Endothelial cell of umbilical vein (primary cell): ENCODE results near the gene OSBPL1A. TPM values are rescaled to one million over a fixed set of nuclear protein-coding genes. Genes with fewer than 3 reads are reported as not detected.

ENCODE experiments used
- BruUV-seq: library from RNA; stranded (reverse); fragments of 400-500 nt; replicated peaks from 2 replicates; lab custom pipeline; 2021; lab: Mats Ljungman, UMichigan
- CTCF ChIA-PET: fragments of 300-600, 350-600 bp; sonication (Branson Sonifier 250); formaldehyde crosslinking; loops from one replicate; lab custom pipeline; 2021; ENCODE audit warnings: antibody characterized with exemption, inconsistent platforms; lab: Charles Lee
- POLR2A ChIA-PET: fragments of 300-600, 350-600 bp; sonication (Branson Sonifier 250); formaldehyde crosslinking; loops from one replicate; lab custom pipeline; 2021; ENCODE audit warnings: antibody characterized with exemption, inconsistent platforms; lab: Charles Lee
- DNase-seq: peaks from one replicate; pipeline ENCODE4 v3.0.0-alpha.2; 2011; ENCODE audit warnings: low read depth, low spot score
- FAIRE-seq: peaks from 2 replicates; lab custom pipeline; 2011; peaks lifted over from hg19 to GRCh38; lab: Jason Lieb, UNC
- H2AFZ ChIP-seq: 2 replicates; pipeline ENCODE4 v1.6.0; 2012; ENCODE audit warnings: low read depth, low read length, control low read depth, inconsistent platforms
- H3K27ac ChIP-seq: 2 replicates; pipeline ENCODE4 v1.5.1; 2011; ENCODE audit warnings: low read depth, mild to moderate bottlenecking, control low read depth, low read length, moderate library complexity; ENCODE audit not compliant: insufficient read depth
- H3K27me3 ChIP-seq, 2 experiments: 2 replicates each; pipeline versions ENCODE4 v1.6.0 to v1.6.1; 2011; ENCODE audit warnings: low read length in 2 of 2, mixed read lengths in 1 of 2; ENCODE audit not compliant: control insufficient read depth in 2 of 2, insufficient read depth in 2 of 2
- H3K36me3 ChIP-seq, 2 experiments: 2 replicates in 1 of 2; 3 replicates in 1 of 2; pipeline ENCODE4 v1.5.1; 2011; ENCODE audit warnings: low read length in 2 of 2, mild to moderate bottlenecking in 1 of 2, moderate library complexity in 1 of 2; ENCODE audit not compliant: control insufficient read depth in 2 of 2, insufficient read depth in 2 of 2; ENCODE audit errors: extremely low read depth in 1 of 2
- H3K4me1 ChIP-seq: 3 replicates; pipeline ENCODE4 v1.5.1; 2011; ENCODE audit warnings: mild to moderate bottlenecking, low read length; ENCODE audit not compliant: control insufficient read depth, insufficient read depth; ENCODE audit errors: extremely low read depth
- H3K4me2 ChIP-seq: 2 replicates; pipeline ENCODE4 v1.6.1; 2011; ENCODE audit warnings: low read length, control low read depth, mixed read lengths; ENCODE audit not compliant: insufficient read depth
- H3K4me3 ChIP-seq, 3 experiments: fragments of 200-600 bp in 1 of 3; sonication (generic), shearing (Covaris generic) in 1 of 3; replicated peaks in 1 of 3; 2 replicates each; pipeline ENCODE4 v1.5.1; 2011 to 2016; ENCODE audit warnings: control low read depth in 3 of 3, low read length in 3 of 3, mild to moderate bottlenecking in 2 of 3, inconsistent platforms in 1 of 3, low read depth in 1 of 3, moderate library complexity in 1 of 3; ENCODE audit not compliant: insufficient read depth in 1 of 3
- H3K79me2 ChIP-seq: 2 replicates; pipeline ENCODE4 v1.6.0; 2012; ENCODE audit warnings: low read length, inconsistent platforms; ENCODE audit not compliant: control insufficient read depth, insufficient read depth
- H3K9ac ChIP-seq: replicated peaks from 2 replicates; pipeline ENCODE3; 2011; ENCODE audit warnings: low read length, control low read depth; ENCODE audit not compliant: insufficient read depth; ENCODE audit errors: extremely low read depth
- H3K9me1 ChIP-seq: replicated peaks from 3 replicates; pipeline ENCODE4 v1.6.0; 2011; ENCODE audit warnings: mild to moderate bottlenecking, low read length; ENCODE audit not compliant: control insufficient read depth, insufficient read depth; ENCODE audit errors: extremely low read depth
- H3K9me3 ChIP-seq: replicated peaks from 2 replicates; pipeline ENCODE4 v1.5.1; 2012; ENCODE audit warnings: low read length, inconsistent platforms; ENCODE audit not compliant: control insufficient read depth, insufficient read depth
- H4K20me1 ChIP-seq: replicated peaks from 2 replicates; pipeline ENCODE3; 2011; ENCODE audit warnings: mild to moderate bottlenecking, low read length; ENCODE audit not compliant: control insufficient read depth, insufficient read depth; ENCODE audit errors: extremely low read depth
- CTCF ChIP-seq, 2 donors: IDR thresholded peaks; 1 replicate in 1 of 2; 2 replicates in 1 of 2; pipeline ENCODE4 v1.5.1; 2011; ENCODE audit warnings: low read length in 2 of 2, mild to moderate bottlenecking in 2 of 2, moderate library complexity in 2 of 2, control low read depth in 1 of 2, inconsistent platforms in 1 of 2, low read depth in 1 of 2; ENCODE audit not compliant: insufficient read depth in 1 of 2; ENCODE audit errors: extremely low read depth in 1 of 2
- FOS ChIP-seq: IDR thresholded peaks from 2 replicates; pipeline ENCODE4 v1.6.1; 2011; ENCODE audit warnings: mild to moderate bottlenecking, low read length, moderate library complexity, borderline replicate concordance; ENCODE audit not compliant: insufficient read depth
- GATA2 ChIP-seq: IDR thresholded peaks from 2 replicates; pipeline ENCODE4 v1.7.0; 2011; ENCODE audit warnings: low read depth, mild to moderate bottlenecking, moderate library complexity, mixed read lengths, low read length; ENCODE audit not compliant: insufficient read length, insufficient read depth
- MAX ChIP-seq: IDR thresholded peaks from 2 replicates; pipeline ENCODE4 v1.6.1; 2011; ENCODE audit not compliant: insufficient read depth, insufficient read length
- MYC ChIP-seq: IDR thresholded peaks from one replicate; pipeline ENCODE4 v1.6.1; 2011; ENCODE audit warnings: mild to moderate bottlenecking, low read depth, low read length
- POLR2A ChIP-seq: IDR thresholded peaks from 2 replicates; pipeline ENCODE4 v1.6.1; 2012; ENCODE audit warnings: low read depth, mild to moderate bottlenecking, control low read depth, low read length
- POLR2AphosphoS5 ChIP-seq: IDR thresholded peaks from 2 replicates; pipeline ENCODE4 v1.6.1; 2012; ENCODE audit warnings: low read depth, mild to moderate bottlenecking, control low read depth, low read length, moderate library complexity; ENCODE audit not compliant: insufficient read depth
- dilution Hi-C: fragments of 300-500 bp; cut with MboI; formaldehyde crosslinking; loops from one replicate; pipeline ENCODE4 v1.15.0; 2019; ENCODE audit warnings: low sequenced_read_pairs; ENCODE audit not compliant: extremely low pct_ligation_motif_present
- intact Hi-C: fragments of 100-400 bp; cut with micrococcal nuclease; formaldehyde crosslinking; loops from one replicate; pipeline ENCODE4 v1.10.0; 2022
- polyA plus RNA-seq, 4 experiments: library from polyadenylated mRNA; depleted of rRNA in 3 of 4; stranded (reverse) in 3 of 4; unstranded in 1 of 4; fragments of >200 nt; gene quantifications; 2 replicates each; pipeline versions ENCODE4 v1.2.1 to v1.2.3, GENCODE V29; 2011 to 2012; ENCODE audit warnings: missing spikeins in 1 of 4
- total RNA-seq: library from RNA; stranded (reverse); gene quantifications from 2 replicates; pipeline ENCODE4 v1.2.3, GENCODE V29; 2021

Gene OSBPL1A
- total and polyA plus RNA-seq, 2 donors (not counting 3 experiments of a cell fraction or from before 2014, with no cell fraction given), result 6.4 to 16.5 TPM

GRCh38 chr18:24432618-24433017, 35.0 kb upstream of the OSBPL1A start:
- Histone ChIP-seq H3K4me2 (no peak overlapping the region), H4K20me1 (no peaks in the 10 kb centered on the region), H3K9me3 (no peaks in the 10 kb centered on the region), H2AFZ (no peak overlapping the region), H3K9me1 (no peaks in the 10 kb centered on the region), H3K4me1 (peaks cover 3% of the 10 kb centered on the region), H3K79me2 (peaks cover 2% of the 10 kb centered on the region), H3K27ac (no peak overlapping the region), H3K9ac (no peak overlapping the region), H3K4me3 (no peak overlapping the region), H3K27me3 (no peaks in the 10 kb centered on the region), H3K36me3 (peaks cover 0 to 2% of the 10 kb centered on the region in 2 experiments)
- dilution Hi-C loops (no loop called here), intact Hi-C loops (no loop called here)
- no peak for FAIRE-seq
- POLR2A ChIA-PET, result interaction anchor here (0.7 kb wide), 1 partner anchor 427 kb away, joined by 3 read pairs; no protein-coding TSS in a partner anchor
- CTCF ChIA-PET, result interaction anchor here (1.4 to 4.4 kb wide), 4 partner anchors 55 to 81 kb away, joined by 4 to 32 read pairs (median 9); no protein-coding TSS in a partner anchor
- DNase-seq, result no peak
- BruUV-seq, result no TSS peak
- TF ChIP-seq FOS (no peak), CTCF (IDR thresholded peaks at IDR 0.05; ENCODE audit: extremely low read depth in 1 of 2, insufficient read depth in 1 of 2, low read depth in 1 of 2, low read length in 2 of 2) (no peak), MAX (no peak), MYC (no peak), POLR2AphosphoS5 (no peak)

GRCh38 chr18:24429188-24429587, 31.6 kb upstream of the OSBPL1A start:
- ChIA-PET CTCF (no interaction called here), POLR2A (interaction anchor here (0.7 kb wide), 1 partner anchor 484 kb away, joined by 3 read pairs; no protein-coding TSS in a partner anchor)
- TF ChIP-seq GATA2 (no peak), POLR2A (no peak), MYC (no peak)
- FAIRE-seq (no peak), DNase-seq (no peak)
- no peak overlapping the region for H2AFZ ChIP-seq
- H3K36me3 ChIP-seq, result peaks cover 0 to 2% of the 10 kb centered on the region in 2 experiments
- no peaks in the 10 kb centered on the region for H3K9me3 ChIP-seq
- intact Hi-C loops (loop anchor here (5.0 kb wide), 1 partner anchor 72 kb away; no protein-coding TSS in a partner anchor), dilution Hi-C loops (no loop called here)
- H3K9me1 ChIP-seq, result no peaks in the 10 kb centered on the region
- H3K9ac ChIP-seq, result no peak overlapping the region
- H3K27me3 ChIP-seq, result no peaks in the 10 kb centered on the region
- H3K4me1 ChIP-seq, result peaks cover 12% of the 10 kb centered on the region
- H3K27ac ChIP-seq, result no peak overlapping the region
- H3K79me2 ChIP-seq, result peaks cover 2% of the 10 kb centered on the region
- BruUV-seq, result no TSS peak
- H3K4me3 ChIP-seq, result no peak overlapping the region
- H3K4me2 ChIP-seq, result no peak overlapping the region
- no peaks in the 10 kb centered on the region for H4K20me1 ChIP-seq
